Measurements from ENCODE around the gene CLASP1.

GRCh38 chr2:121603185-121603584 lies 46.1 kb downstream of the CLASP1 start:
- TF ChIP-seq RAD21 (IDR thresholded peaks at IDR 0.05 in 1 of 2, conservative IDR thresholded peaks at IDR 0.05 in 1 of 2; ENCODE audit: low read depth in 2 of 2, low read length in 2 of 2) (no peak), POLR2AphosphoS5 (IDR thresholded peaks at IDR 0.05; ENCODE audit: low read depth, low read length) (no peak), SIN3A (conservative IDR thresholded peaks at IDR 0.05 in 1 of 2, IDR thresholded peaks at IDR 0.05 in 1 of 2; ENCODE audit: low read depth in 1 of 2, low read length in 2 of 2) (no peak), USF2 (IDR thresholded peaks at IDR 0.05; ENCODE audit: low read length) (no peak), CREB1 (IDR thresholded peaks at IDR 0.05) (no peak), BRCA1 (IDR thresholded peaks at IDR 0.05; ENCODE audit: low read depth, low read length) (no peak)
- TF ChIP-seq, protein P1, sequence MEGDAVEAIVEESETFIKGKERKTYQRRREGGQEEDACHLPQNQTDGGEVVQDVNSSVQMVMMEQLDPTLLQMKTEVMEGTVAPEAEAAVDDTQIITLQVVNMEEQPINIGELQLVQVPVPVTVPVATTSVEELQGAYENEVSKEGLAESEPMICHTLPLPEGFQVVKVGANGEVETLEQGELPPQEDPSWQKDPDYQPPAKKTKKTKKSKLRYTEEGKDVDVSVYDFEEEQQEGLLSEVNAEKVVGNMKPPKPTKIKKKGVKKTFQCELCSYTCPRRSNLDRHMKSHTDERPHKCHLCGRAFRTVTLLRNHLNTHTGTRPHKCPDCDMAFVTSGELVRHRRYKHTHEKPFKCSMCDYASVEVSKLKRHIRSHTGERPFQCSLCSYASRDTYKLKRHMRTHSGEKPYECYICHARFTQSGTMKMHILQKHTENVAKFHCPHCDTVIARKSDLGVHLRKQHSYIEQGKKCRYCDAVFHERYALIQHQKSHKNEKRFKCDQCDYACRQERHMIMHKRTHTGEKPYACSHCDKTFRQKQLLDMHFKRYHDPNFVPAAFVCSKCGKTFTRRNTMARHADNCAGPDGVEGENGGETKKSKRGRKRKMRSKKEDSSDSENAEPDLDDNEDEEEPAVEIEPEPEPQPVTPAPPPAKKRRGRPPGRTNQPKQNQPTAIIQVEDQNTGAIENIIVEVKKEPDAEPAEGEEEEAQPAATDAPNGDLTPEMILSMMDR (IDR thresholded peaks at IDR 0.05; ENCODE audit: control extremely low read depth in 1 of 3, insufficient read depth in 1 of 3, low read depth in 1 of 3, low read length in 3 of 3), result no peak

Data from H1 (cell line).